B cell (primary cell): Measurements from ENCODE around the gene GAL3ST2. TPM values are rescaled to one million over a fixed set of nuclear protein-coding genes. Genes with fewer than 3 reads are reported as not detected.

ENCODE experiments used
- ATAC-seq: fragments of 200-7000 bp; cut with Tn5 transposase; one replicate; pipeline ENCODE4 v1.10.0; 2021; ENCODE audit warnings: low read depth, mild to moderate bottlenecking, moderate number of reproducible peaks, moderate library complexity
- CTCF ChIA-PET: fragments of 350-600 bp; sonication (Branson Sonifier 250); formaldehyde crosslinking; loops from one replicate; lab custom pipeline; 2021; ENCODE audit warnings: antibody characterized with exemption, inconsistent platforms; lab: Charles Lee
- POLR2A ChIA-PET: fragments of 350-600 bp; sonication (Branson Sonifier 250); formaldehyde crosslinking; loops from one replicate; lab custom pipeline; 2021; ENCODE audit warnings: antibody characterized with exemption; lab: Charles Lee
- DNase-seq: peaks from one replicate; pipeline ENCODE4 v3.0.0; 2013
- H2AFZ ChIP-seq: 2 replicates; pipeline ENCODE4 v1.6.1; 2012; ENCODE audit warnings: mild to moderate bottlenecking, low read depth, low read length; ENCODE audit not compliant: insufficient read depth, poor library complexity, severe bottlenecking
- H3K27ac ChIP-seq, 2 donors: 1 replicate in 1 of 2; 2 replicates in 1 of 2; pipeline ENCODE4 v1.5.1; 2012 to 2013; ENCODE audit warnings: low read length in 2 of 2, mild to moderate bottlenecking in 2 of 2, moderate library complexity in 1 of 2
- H3K27me3 ChIP-seq, 4 experiments: fragments of 200-600 bp in 1 of 4; sonication (generic) in 1 of 4; replicated peaks in 1 of 4; 1 replicate in 2 of 4; 2 replicates in 2 of 4; pipeline versions ENCODE4 v1.6.1 to v1.7.0; 2013 to 2016; ENCODE audit warnings: low read length in 3 of 4, mild to moderate bottlenecking in 2 of 4, mixed read lengths in 1 of 4, moderate library complexity in 1 of 4; ENCODE audit not compliant: insufficient read depth in 4 of 4, control insufficient read depth in 3 of 4; ENCODE audit errors: control extremely low read depth in 1 of 4
- H3K36me3 ChIP-seq, 2 experiments: replicated peaks in 1 of 2; 1 replicate in 1 of 2; 2 replicates in 1 of 2; pipeline versions ENCODE4 v1.6.1 to v1.7.1; 2013; ENCODE audit warnings: low read length in 1 of 2; ENCODE audit not compliant: insufficient read depth in 2 of 2, control insufficient read depth in 1 of 2; ENCODE audit errors: control extremely low read depth in 1 of 2, extremely low read depth in 1 of 2
- H3K4me1 ChIP-seq, 2 donors: fragments of 200-600 bp in 1 of 2; sonication (generic) in 1 of 2; 1 replicate in 1 of 2; 2 replicates in 1 of 2; pipeline versions ENCODE4 v1.5.1 to v1.6.1; 2013 to 2017; ENCODE audit warnings: low read length in 2 of 2; ENCODE audit not compliant: control insufficient read depth in 2 of 2, insufficient read depth in 2 of 2
- H3K4me2 ChIP-seq: replicated peaks from 2 replicates; pipeline ENCODE3; 2012; ENCODE audit warnings: mild to moderate bottlenecking, low read depth, low read length; ENCODE audit not compliant: poor library complexity, severe bottlenecking
- H3K4me3 ChIP-seq, 5 experiments: fragments of 200-600 bp in 1 of 5; sonication (generic) in 1 of 5; 1 replicate in 3 of 5; 2 replicates in 2 of 5; pipeline versions ENCODE4 v1.5.1 to v1.7.0; 2011 to 2016; ENCODE audit warnings: low read length in 4 of 5, mild to moderate bottlenecking in 4 of 5, low read depth in 2 of 5, control low read depth in 1 of 5, moderate library complexity in 1 of 5; ENCODE audit not compliant: insufficient read depth in 1 of 5; ENCODE audit errors: control extremely low read depth in 1 of 5, extremely low read depth in 1 of 5
- H3K79me2 ChIP-seq: fragments of 200-600 bp; sonication (generic); one replicate; pipeline ENCODE4 v1.6.0; 2016; ENCODE audit warnings: low read length; ENCODE audit not compliant: control insufficient read depth, insufficient read depth
- H3K9ac ChIP-seq: fragments of 200-600 bp; sonication (generic); 2 replicates; pipeline ENCODE4 v1.6.1; 2017; ENCODE audit warnings: mild to moderate bottlenecking, low read length, moderate library complexity
- H3K9me3 ChIP-seq, 3 donors: one replicate each; pipeline versions ENCODE4 v1.6.1 to v1.7.1; 2013; ENCODE audit warnings: low read length in 2 of 3; ENCODE audit not compliant: control insufficient read depth in 2 of 3, insufficient read depth in 1 of 3; ENCODE audit errors: control extremely low read depth in 1 of 3
- H4K20me1 ChIP-seq: 2 replicates; pipeline ENCODE4 v1.6.0; 2012; ENCODE audit warnings: mild to moderate bottlenecking, low read length; ENCODE audit not compliant: insufficient read depth, control insufficient read depth, poor library complexity, severe bottlenecking
- H3K27ac Mint-ChIP-seq: one replicate; pipeline ENCODE4 v1.8.0; 2021; ENCODE audit warnings: mixed read lengths
- H3K27me3 Mint-ChIP-seq: one replicate; pipeline ENCODE4 v1.8.0; 2021; ENCODE audit warnings: mixed read lengths
- H3K4me1 Mint-ChIP-seq: one replicate; pipeline ENCODE4 v1.8.0; 2021; ENCODE audit warnings: mixed read lengths
- H3K4me3 Mint-ChIP-seq: one replicate; pipeline ENCODE4 v1.8.0; 2021; ENCODE audit warnings: mixed read lengths
- H3K9me3 Mint-ChIP-seq: one replicate; pipeline ENCODE4 v1.8.0; 2022; ENCODE audit warnings: mixed read lengths; ENCODE audit not compliant: insufficient read depth
- CTCF ChIP-seq: fragments of 200-600 bp; IDR thresholded peaks from one replicate; pipeline ENCODE4 v1.8.0; 2022; ENCODE audit warnings: antibody characterized with exemption, mild to moderate bottlenecking
- EZH2 ChIP-seq: IDR thresholded peaks from 2 replicates; pipeline ENCODE4 v1.6.1; 2012; ENCODE audit warnings: borderline replicate concordance, low read depth, mild to moderate bottlenecking, moderate library complexity, low read length; ENCODE audit not compliant: insufficient read depth, poor library complexity, severe bottlenecking
- WGBS: methylation state at CpG from one replicate; pipeline ENCODE4 v1.1.5; 2013; ENCODE audit warnings: missing lambda C conversion rate; ENCODE audit not compliant: insufficient coverage; 5-methylcytosine and 5-hydroxymethylcytosine counted together
- intact Hi-C: fragments of 100-400 bp; cut with micrococcal nuclease; formaldehyde crosslinking; loops from one replicate; pipeline ENCODE4 v1.10.0; 2022
- polyA plus RNA-seq: library from polyadenylated mRNA; depleted of rRNA; stranded (reverse); fragments of >200 nt; gene quantifications from 2 replicates; pipeline ENCODE4 v1.2.3, GENCODE V29; 2012
- total RNA-seq, 2 donors: library from RNA; stranded (reverse); fragments of 120-200 nt in 1 of 2; gene quantifications; 1 replicate in 1 of 2; 2 replicates in 1 of 2; pipeline versions ENCODE4 v1.2.3 to v1.2.4, GENCODE V29; 2013 to 2022

Gene GAL3ST2
- total and polyA plus RNA-seq, 2 donors (not counting 1 experiment from before 2014, with no cell fraction given) = 0.10 TPM; not detected in 1

GRCh38 chr2:241762933-241763369 lies 13.7 kb upstream of the GAL3ST2 start:
- Histone ChIP-seq H3K27ac (no peak overlapping the region), H3K4me1 (no peaks in the 10 kb centered on the region), H3K27me3 (no peaks in the 10 kb centered on the region), H3K4me2 (no peak overlapping the region), H3K9ac (no peak overlapping the region), H3K4me3 (no peak overlapping the region), H3K9me3 (peaks cover 0 to 11% (median 5%) of the 10 kb centered on the region in 3 donors), H2AFZ (no peak overlapping the region), H4K20me1 (no peaks in the 10 kb centered on the region), H3K36me3 (peaks cover 0 to 2% of the 10 kb centered on the region in 2 experiments), H3K79me2 (no peaks in the 10 kb centered on the region)
- no peak for TF ChIP-seq CTCF
- TF ChIP-seq EZH2 = no peak
- no peak for DNase-seq
- 90% methylated on average over 5 of the region's 13 CpGs for WGBS
- no peaks in the 10 kb centered on the region for H3K9me3 Mint-ChIP-seq
- no peaks in the 10 kb centered on the region for H3K4me1 Mint-ChIP-seq
- no peak for ATAC-seq
- ChIA-PET CTCF (no interaction called here), POLR2A (no interaction called here)
- intact Hi-C loops = no loop called here
- H3K27ac Mint-ChIP-seq = no peak overlapping the region
- no peak overlapping the region for H3K4me3 Mint-ChIP-seq
- H3K27me3 Mint-ChIP-seq = no peaks in the 10 kb centered on the region

GRCh38 chr2:241763551-241764274 lies 12.9 kb upstream of the GAL3ST2 start:
- H3K4me1 ChIP-seq = no peaks in the 10 kb centered on the region
- Mint-ChIP-seq H3K4me1 (no peaks in the 10 kb centered on the region), H3K9me3 (no peaks in the 10 kb centered on the region), H3K4me3 (no peak overlapping the region), H3K27ac (no peak overlapping the region), H3K27me3 (no peaks in the 10 kb centered on the region)
- POLR2A ChIA-PET = no interaction called here
- H3K27ac ChIP-seq = no peak overlapping the region
- H3K4me2 ChIP-seq = no peak overlapping the region
- H3K36me3 ChIP-seq = peaks cover 0 to 2% of the 10 kb centered on the region in 2 experiments
- 92% methylated on average over 7 of the region's 20 CpGs for WGBS
- intact Hi-C loops = no loop called here
- no peak overlapping the region for H3K4me3 ChIP-seq
- no peak overlapping the region for H2AFZ ChIP-seq
- H4K20me1 ChIP-seq = no peaks in the 10 kb centered on the region
- no peaks in the 10 kb centered on the region for H3K27me3 ChIP-seq
- TF ChIP-seq CTCF (no peak), EZH2 (no peak)
- DNase-seq (no peak), ATAC-seq (no peak)
- no peaks in the 10 kb centered on the region for H3K79me2 ChIP-seq
- peaks cover 0 to 11% (median 5%) of the 10 kb centered on the region in 3 donors for H3K9me3 ChIP-seq
- H3K9ac ChIP-seq = no peak overlapping the region
- CTCF ChIA-PET = no interaction called here
